GM19455 (cell line): Measurements from ENCODE around the gene ABHD8.

ENCODE experiments used
- ATAC-seq: cut with Tn5 transposase; IDR thresholded peaks from one replicate; pipeline ENCODE4 v1.9.1; 2021; ENCODE audit not compliant: unreplicated experiment

The ABHD8 gene

GRCh38 chr19:17333611-17334413 is 30.6 kb upstream of the ABHD8 start:
- ATAC-seq, result no peak

GRCh38 chr19:17332677-17333581 is 29.7 kb upstream of the ABHD8 start:
- no peak for ATAC-seq

GRCh38 chr19:17332360-17332676 is 29.1 kb upstream of the ABHD8 start:
- no peak for ATAC-seq

- ATAC-seq, result no peak
Measured at GRCh38 chr19:17331045-17331558, 27.9 kb upstream of the ABHD8 start.

- no peak for ATAC-seq
Measured at GRCh38 chr19:17330262-17331044, 27.2 kb upstream of the ABHD8 start.

GRCh38 chr19:17329366-17330261 is 26.4 kb upstream of the ABHD8 start:
- ATAC-seq, result no peak

GRCh38 chr19:17328517-17329365 is 25.5 kb upstream of the ABHD8 start:
- ATAC-seq, result no peak

- no peak for ATAC-seq
Measured at GRCh38 chr19:17327654-17328516, 24.7 kb upstream of the ABHD8 start.

- ATAC-seq, result no peak
Measured at GRCh38 chr19:17327068-17327653, 23.9 kb upstream of the ABHD8 start.

GRCh38 chr19:17326595-17326966 is 23.4 kb upstream of the ABHD8 start:
- no peak for ATAC-seq

- ATAC-seq, result no peak
Measured at GRCh38 chr19:17325881-17326594, 22.8 kb upstream of the ABHD8 start.

- no peak for ATAC-seq
Measured at GRCh38 chr19:17325133-17325532, 21.9 kb upstream of the ABHD8 start.

GRCh38 chr19:17324357-17325114 is 21.3 kb upstream of the ABHD8 start:
- ATAC-seq, result no peak

- no peak for ATAC-seq
Measured at GRCh38 chr19:17323964-17324332, 20.7 kb upstream of the ABHD8 start.

GRCh38 chr19:17323300-17323963 is 20.2 kb upstream of the ABHD8 start:
- ATAC-seq, result no peak

GRCh38 chr19:17322854-17323253 is 19.6 kb upstream of the ABHD8 start:
- ATAC-seq, result no peak
